Subcutaneous adipose tissue (tissue), 4 donors: Measurements from ENCODE around the gene HERC6. TPM values are rescaled to one million over a fixed set of nuclear protein-coding genes. Genes with fewer than 3 reads are reported as not detected.

ENCODE experiments used
- total RNA-seq, 4 donors: library from RNA; depleted of rRNA; stranded (reverse); fragments of >200 nt; gene quantifications; one replicate each; pipeline ENCODE4 v1.1.0, GENCODE V29; 2016
- TF ChIP-seq, protein P1 (sequence below): fragments of 450-650 bp; IDR thresholded peaks from one replicate; pipeline ENCODE4 v1.5.1; 2016; ENCODE audit warnings: low read depth, mild to moderate bottlenecking, control low read depth, antibody characterized with exemption, moderate library complexity

Gene HERC6
- total RNA-seq, 4 donors from 2014 or later: 4.2 to 13.2 (median 5.5) TPM

GRCh38 chr4:88451205-88451604 is 72.6 kb downstream of the HERC6 start:
- TF ChIP-seq, protein P1, sequence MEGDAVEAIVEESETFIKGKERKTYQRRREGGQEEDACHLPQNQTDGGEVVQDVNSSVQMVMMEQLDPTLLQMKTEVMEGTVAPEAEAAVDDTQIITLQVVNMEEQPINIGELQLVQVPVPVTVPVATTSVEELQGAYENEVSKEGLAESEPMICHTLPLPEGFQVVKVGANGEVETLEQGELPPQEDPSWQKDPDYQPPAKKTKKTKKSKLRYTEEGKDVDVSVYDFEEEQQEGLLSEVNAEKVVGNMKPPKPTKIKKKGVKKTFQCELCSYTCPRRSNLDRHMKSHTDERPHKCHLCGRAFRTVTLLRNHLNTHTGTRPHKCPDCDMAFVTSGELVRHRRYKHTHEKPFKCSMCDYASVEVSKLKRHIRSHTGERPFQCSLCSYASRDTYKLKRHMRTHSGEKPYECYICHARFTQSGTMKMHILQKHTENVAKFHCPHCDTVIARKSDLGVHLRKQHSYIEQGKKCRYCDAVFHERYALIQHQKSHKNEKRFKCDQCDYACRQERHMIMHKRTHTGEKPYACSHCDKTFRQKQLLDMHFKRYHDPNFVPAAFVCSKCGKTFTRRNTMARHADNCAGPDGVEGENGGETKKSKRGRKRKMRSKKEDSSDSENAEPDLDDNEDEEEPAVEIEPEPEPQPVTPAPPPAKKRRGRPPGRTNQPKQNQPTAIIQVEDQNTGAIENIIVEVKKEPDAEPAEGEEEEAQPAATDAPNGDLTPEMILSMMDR: no peak

DNA sequence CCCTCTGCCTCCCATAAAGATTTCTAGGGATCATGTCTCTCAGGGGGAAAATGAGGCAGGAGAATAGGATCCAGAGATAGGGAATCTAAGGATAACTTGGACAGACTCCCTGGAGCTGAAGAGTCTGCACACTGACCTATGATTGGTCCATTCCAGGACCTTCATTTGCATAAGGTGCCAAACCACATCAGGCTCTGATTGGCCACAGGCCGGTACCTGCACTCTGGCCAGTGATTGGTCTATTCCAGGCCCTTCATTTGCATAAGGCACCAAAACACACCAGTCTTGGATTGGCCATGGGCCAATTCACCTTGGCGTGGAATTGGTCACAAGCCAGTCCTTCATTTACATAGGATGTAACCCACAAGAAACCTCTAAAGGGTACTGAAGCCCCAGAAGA is 74.3 kb downstream of the HERC6 start:
- TF ChIP-seq, protein P1: no peak

DNA sequence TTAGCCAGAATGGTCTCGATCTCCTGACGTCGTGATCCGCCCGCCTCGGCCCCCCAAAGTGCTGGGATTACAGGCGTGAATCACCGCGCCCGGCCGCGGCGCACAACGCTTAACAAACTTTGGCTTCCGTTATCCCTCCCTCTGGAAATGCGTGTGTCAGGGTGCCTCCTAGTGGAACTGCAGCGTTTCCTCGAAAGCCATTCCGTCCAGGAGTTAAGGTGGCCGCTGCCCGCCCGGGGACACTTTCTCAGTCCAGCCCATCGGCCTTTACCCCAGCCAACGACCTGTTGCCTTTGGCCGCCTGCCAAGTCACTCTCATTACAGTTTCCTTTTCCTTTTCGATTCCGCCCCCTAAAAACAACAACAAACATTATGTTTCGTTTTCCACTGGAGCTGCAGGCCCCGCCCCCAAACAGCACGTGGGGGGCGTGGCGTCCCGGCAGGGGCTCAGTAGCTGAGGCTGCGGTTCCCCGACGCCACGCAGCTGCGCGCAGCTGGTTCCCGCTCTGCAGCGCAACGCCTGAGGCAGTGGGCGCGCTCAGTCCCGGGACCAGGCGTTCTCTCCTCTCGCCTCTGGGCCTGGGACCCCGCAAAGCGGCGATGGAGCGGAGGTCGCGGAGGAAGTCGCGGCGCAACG is 78.1 kb downstream of the HERC6 start, which contains the start of gene HERC5:
HERC5 (plus strand) TSS at position 450 of the 637 bp plus-strand sequence; CDS start at position 601, 151 bp downstream.
- TF ChIP-seq, protein P1: no peak

DNA sequence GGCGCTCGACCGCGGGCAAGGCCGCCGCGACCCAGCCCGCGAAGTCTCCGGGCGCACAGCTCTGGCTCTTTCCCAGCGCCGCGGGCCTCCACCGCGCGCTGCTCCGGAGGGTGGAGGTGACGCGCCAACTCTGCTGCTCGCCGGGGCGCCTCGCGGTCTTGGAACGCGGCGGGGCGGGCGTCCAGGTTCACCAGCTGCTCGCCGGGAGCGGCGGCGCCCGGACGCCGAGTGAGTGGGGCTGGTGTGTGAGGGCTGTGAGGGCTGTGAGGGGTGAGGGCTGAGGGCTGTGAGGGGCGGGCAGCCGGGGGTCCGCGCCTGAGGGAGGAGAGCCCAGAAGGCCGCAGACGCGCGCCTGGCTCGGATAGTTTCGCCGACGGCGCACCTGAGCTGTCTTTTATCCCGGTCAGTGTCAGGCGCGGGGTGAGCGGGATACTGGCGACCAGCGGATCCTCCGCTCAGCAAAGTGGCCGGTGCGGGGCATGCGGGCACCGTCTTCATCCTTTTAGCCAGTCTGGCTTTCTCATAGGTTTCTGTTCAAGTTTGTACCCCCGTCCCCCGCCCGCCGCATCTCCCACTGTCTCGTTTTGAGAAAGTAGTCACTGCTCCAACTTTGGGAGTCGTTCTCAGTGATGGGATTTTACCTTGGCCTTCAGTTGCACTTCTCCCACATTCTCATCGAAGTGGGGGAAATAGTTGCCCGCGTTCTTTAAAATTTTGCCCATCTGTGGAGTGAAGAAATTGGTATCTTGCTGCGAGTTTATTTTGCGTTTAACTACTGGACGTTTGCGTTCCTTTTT is 78.9 kb downstream of the HERC6 start:
- TF ChIP-seq, protein P1: no peak

DNA sequence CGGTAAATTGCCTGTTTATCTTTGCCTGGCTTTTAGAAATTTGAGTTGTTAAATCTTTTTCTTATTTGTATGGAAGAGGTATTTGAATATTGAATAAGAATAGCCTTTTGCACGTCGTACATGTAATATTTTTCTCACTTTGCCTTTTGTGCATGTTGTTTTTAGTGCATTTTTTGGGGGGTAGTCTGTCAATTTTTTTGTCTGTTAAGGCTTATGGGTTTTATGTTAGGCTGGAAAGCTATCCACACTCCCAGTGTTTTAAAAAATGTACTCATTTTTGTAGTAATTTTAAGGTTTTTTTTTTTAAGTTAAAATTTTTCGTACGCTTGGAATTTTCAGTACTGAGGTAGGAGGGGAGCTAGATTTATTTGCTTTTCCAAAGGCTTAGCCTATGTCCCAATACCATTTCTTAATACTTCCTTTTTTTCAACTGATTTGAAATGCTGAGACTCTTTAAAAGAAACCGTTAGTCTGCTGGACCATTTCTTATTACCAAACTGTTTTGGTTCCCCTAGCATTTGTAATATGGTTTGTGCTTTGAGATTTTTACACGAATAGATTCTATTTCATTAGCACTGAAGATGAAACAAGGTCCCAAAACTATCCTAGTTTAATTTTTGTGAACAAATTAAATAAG is 79.6 kb downstream of the HERC6 start:
- TF ChIP-seq, protein P1: no peak

DNA sequence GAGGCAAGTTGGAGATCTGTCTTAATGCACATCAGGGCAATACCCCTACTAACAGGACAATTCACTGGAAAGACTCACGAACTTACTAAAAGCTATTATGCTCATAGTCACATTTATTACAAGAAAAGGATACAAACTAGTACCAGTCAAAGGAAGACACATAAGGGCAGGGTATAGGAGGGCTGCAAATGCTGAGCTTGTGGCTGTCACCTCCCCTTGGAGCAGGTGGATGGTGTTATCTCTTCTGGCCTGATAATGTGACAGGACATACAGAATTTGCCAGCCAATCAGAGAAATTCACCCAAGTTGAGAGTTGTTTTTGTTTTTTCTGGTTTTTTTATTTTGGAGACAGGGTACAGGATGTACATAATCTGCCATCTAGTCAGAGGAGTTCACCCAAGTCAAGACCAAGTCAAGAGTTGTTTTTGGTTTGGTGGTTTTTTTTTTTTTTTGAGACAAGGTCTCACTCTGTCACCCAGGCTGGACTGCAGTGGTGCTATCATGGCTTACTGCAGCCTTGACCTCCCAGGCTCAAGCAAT is 87.1 kb downstream of the HERC6 start:
- TF ChIP-seq, protein P1: no peak

- TF ChIP-seq, protein P1: no peak
Measured at GRCh38 chr4:88467392-88467791, 88.7 kb downstream of the HERC6 start.
